K562 treated with DMSO at 1 percent for 12 hours (cell line): ENCODE results near the gene LRRC4. TPM values are rescaled to one million over a fixed set of nuclear protein-coding genes. Genes with fewer than 3 reads are reported as not detected.

Source experiments
- total RNA-seq: library from RNA; unstranded; fragments of 300-600 nt; gene quantifications from 2 replicates; pipeline ENCODE4 v1.2.3, GENCODE V29; 2022; ENCODE audit not compliant: insufficient read depth

LRRC4 gene, protein sequence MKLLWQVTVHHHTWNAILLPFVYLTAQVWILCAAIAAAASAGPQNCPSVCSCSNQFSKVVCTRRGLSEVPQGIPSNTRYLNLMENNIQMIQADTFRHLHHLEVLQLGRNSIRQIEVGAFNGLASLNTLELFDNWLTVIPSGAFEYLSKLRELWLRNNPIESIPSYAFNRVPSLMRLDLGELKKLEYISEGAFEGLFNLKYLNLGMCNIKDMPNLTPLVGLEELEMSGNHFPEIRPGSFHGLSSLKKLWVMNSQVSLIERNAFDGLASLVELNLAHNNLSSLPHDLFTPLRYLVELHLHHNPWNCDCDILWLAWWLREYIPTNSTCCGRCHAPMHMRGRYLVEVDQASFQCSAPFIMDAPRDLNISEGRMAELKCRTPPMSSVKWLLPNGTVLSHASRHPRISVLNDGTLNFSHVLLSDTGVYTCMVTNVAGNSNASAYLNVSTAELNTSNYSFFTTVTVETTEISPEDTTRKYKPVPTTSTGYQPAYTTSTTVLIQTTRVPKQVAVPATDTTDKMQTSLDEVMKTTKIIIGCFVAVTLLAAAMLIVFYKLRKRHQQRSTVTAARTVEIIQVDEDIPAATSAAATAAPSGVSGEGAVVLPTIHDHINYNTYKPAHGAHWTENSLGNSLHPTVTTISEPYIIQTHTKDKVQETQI
- total RNA-seq: not detected in 2 replicates

DNA sequence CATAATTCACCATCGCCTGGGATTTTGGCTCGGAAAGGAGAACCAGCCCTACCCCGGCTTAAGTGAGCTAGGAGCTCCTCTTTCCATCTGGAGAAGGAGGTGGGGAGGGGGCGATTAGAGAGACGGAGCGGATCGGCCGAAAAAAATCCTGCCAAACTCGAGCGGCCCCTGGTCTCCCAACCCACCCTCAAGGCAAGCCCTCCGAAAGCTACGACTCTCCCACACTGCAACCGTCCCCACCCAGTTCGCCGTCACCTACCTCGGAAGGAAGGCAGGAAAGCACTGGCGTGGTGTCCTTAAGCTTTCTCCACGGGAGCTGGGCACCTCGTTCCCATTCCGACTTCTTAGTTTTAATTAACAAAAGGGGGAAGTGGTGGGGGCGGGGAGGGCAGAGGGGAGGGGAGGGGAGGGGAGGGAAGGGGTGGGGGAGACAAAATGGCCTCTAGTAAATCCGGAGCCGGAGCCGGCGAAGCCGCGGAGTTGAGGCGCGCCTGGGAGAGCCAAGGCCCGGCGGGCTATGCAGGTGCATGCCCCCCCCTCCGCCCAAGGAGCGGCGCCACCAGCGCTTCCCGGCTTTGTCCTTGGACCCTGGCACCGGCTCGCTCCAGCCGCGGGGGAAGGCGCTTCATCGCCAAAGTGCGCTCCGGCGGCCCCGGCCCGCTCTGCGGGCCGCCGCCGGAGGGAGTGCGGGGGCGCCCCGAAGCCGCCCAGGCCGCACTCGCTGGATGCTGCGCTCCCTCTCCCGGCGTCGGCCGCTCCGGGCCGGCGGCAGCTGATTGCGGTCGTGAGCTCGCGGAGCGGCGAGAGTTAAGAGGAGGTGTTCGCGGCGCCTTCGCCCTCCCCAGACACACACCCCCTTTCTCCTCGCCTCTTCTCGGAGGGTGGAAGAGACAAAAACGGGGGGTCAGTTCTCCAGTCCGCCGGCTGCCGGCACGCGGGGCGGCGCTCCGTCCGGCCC lies at the start of gene LRRC4:
LRRC4 (minus strand) TSS at position 784 of the 958 bp plus-strand sequence. CDS start 797 bp downstream, outside the sequence.

Other genes with a start within 250 kb of the LRRC4 start
- gene LEP, start 209.8 kb upstream of the LRRC4 start, total RNA-seq: not detected in 2 replicates